ENCODE measurements around the gene STAT5A. TPM values are rescaled to one million over a fixed set of nuclear protein-coding genes. Genes with fewer than 3 reads are reported as not detected.
A peak's percentile ranks its signal among the peaks of the same experiment; 100 is the strongest.

Gene STAT5A
- polyA plus RNA-seq, 1 of the 3 experiments (the other 2 are of a cell fraction), result 2.3 TPM

- WGBS (ENCODE audit: low lambda C conversion rate), result 94% methylated on average over 5 of the region's 5 CpGs
- Histone ChIP-seq H3K9me3 (no peaks in the 10 kb centered on the region), H3K79me2 (ENCODE audit: insufficient read depth) (no peaks in the 10 kb centered on the region), H3K9me2 (no peaks in the 10 kb centered on the region), H3K27me3 (ENCODE audit: insufficient read depth) (no peaks in the 10 kb centered on the region), H3K4me2 (no peak overlapping the region), H3K4me1 (ENCODE audit: control insufficient read depth in 1 of 2, insufficient read depth in 2 of 2, low read depth in 1 of 2, low read length in 1 of 2) (peaks cover 0 to 18% of the 10 kb centered on the region in 2 experiments; a peak in 1 of 4 replicates), H3K9ac (no peak overlapping the region), H2AFZ (ENCODE audit: low read depth) (no peak overlapping the region), H4K20me1 (ENCODE audit: insufficient read depth) (no peaks in the 10 kb centered on the region), H3K36me3 (replicated peaks in 1 of 2; ENCODE audit: control insufficient read depth in 1 of 2, insufficient read depth in 2 of 2, low read length in 1 of 2) (no peaks in the 10 kb centered on the region), H3F3A (replicated peaks; ENCODE audit: insufficient read depth) (no peaks in the 10 kb centered on the region), H3K27ac (ENCODE audit: low read depth in 2 of 2, low read length in 1 of 2) (no peak overlapping the region), H3K4me3 (ENCODE audit: low read depth in 2 of 2, low read length in 1 of 2) (no peak overlapping the region)
- peak; percentile 8 for DNase-seq
- CTCF ChIA-PET, result interaction anchor here (1.0 to 1.5 kb wide), 2 partner anchors 25 to 62 kb away, joined by 3 to 5 read pairs; no protein-coding TSS in a partner anchor
- POLR2A ChIA-PET, result no interaction called here
- TF ChIP-seq NFIC (IDR thresholded peaks at IDR 0.05; ENCODE audit: borderline replicate concordance), result no peak
- TF ChIP-seq MAX (IDR thresholded peaks at IDR 0.05; ENCODE audit: low read depth), result no peak
- no peak for TF ChIP-seq SMC3 (IDR thresholded peaks at IDR 0.05; ENCODE audit: low read depth, low read length)
- no peak for TF ChIP-seq TEAD4 (IDR thresholded peaks at IDR 0.05; ENCODE audit: borderline replicate concordance, insufficient read depth)
- TF ChIP-seq CTCF (IDR thresholded peaks at IDR 0.05), result no peak
- no peak for TF ChIP-seq USF2 (IDR thresholded peaks at IDR 0.05; ENCODE audit: borderline replicate concordance, low read depth, low read length)
- TF ChIP-seq YY1 (IDR thresholded peaks at IDR 0.05; ENCODE audit: low read depth), result no peak
- no peak for TF ChIP-seq GATA2 (CRISPR knock-in tag; IDR thresholded peaks at IDR 0.05)
- no peak for TF ChIP-seq GABPA (IDR thresholded peaks at IDR 0.05; ENCODE audit: low read depth)
- no peak for TF ChIP-seq FOXM1 (IDR thresholded peaks at IDR 0.05; ENCODE audit: low read depth)
- no peak for TF ChIP-seq MEF2A (IDR thresholded peaks at IDR 0.05; ENCODE audit: borderline replicate concordance, low read depth)
- no peak for TF ChIP-seq SIN3A (IDR thresholded peaks at IDR 0.05; ENCODE audit: borderline replicate concordance, low read depth, low read length)
- TF ChIP-seq, protein P1, sequence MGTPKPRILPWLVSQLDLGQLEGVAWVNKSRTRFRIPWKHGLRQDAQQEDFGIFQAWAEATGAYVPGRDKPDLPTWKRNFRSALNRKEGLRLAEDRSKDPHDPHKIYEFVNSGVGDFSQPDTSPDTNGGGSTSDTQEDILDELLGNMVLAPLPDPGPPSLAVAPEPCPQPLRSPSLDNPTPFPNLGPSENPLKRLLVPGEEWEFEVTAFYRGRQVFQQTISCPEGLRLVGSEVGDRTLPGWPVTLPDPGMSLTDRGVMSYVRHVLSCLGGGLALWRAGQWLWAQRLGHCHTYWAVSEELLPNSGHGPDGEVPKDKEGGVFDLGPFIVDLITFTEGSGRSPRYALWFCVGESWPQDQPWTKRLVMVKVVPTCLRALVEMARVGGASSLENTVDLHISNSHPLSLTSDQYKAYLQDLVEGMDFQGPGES (IDR thresholded peaks at IDR 0.05; ENCODE audit: low read depth, low read length), result no peak
- TF ChIP-seq FOXJ3 (CRISPR knock-in tag; IDR thresholded peaks at IDR 0.05), result no peak
Observed at GRCh38 chr17:42284024-42284369, 4.3 kb upstream of the STAT5A start.

DNA sequence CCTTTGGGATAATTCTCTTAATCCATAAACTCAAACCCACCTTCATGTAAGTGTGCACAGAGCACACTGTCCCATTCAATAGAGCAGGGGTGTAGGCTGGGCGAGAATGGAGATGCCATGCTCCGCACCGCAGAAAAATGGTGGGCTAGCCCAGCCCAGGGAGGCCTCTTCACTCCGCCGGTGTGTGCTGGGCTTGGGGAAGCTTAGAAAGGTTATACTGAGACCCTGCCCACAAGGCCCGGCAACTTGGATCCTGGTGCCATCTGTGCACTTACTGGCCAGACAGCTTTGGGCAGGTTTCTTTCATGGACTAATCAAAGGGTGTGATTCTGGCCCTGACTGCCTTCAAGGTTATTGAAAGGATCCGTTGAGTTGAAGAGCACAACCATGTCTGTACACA is 3.7 kb upstream of the STAT5A start:
- H3K27me3 ChIP-seq (ENCODE audit: insufficient read depth), result no peaks in the 10 kb centered on the region
- H4K20me1 ChIP-seq (ENCODE audit: insufficient read depth), result no peaks in the 10 kb centered on the region
- TF ChIP-seq ELF1 (IDR thresholded peaks at IDR 0.05) (no peak), REST (IDR thresholded peaks at IDR 0.05; ENCODE audit: low read depth, low read length) (no peak), EP300 (IDR thresholded peaks at IDR 0.05; ENCODE audit: borderline replicate concordance in 1 of 2, low read depth in 1 of 2, low read length in 1 of 2) (no peak), FOXJ3 (CRISPR knock-in tag; IDR thresholded peaks at IDR 0.05) (no peak), NRF1 (IDR thresholded peaks at IDR 0.05; ENCODE audit: low read depth, low read length) (no peak), GABPA (IDR thresholded peaks at IDR 0.05; ENCODE audit: low read depth) (no peak), EZH2phosphoT487 (IDR thresholded peaks at IDR 0.05; ENCODE audit: borderline replicate concordance, low read depth) (no peak), YY1 (IDR thresholded peaks at IDR 0.05; ENCODE audit: low read depth) (no peak)
- H3K9ac ChIP-seq, result no peak overlapping the region
- no peaks in the 10 kb centered on the region for H3K9me2 ChIP-seq
- no peaks in the 10 kb centered on the region for H3K9me3 ChIP-seq
- ChIA-PET CTCF (no interaction called here), POLR2A (no interaction called here)
- DNase-seq, result no peak
- no peaks in the 10 kb centered on the region for H3K79me2 ChIP-seq (ENCODE audit: insufficient read depth)
- WGBS (ENCODE audit: low lambda C conversion rate), result 96% methylated on average over 7 of the region's 7 CpGs
- H3F3A ChIP-seq (replicated peaks; ENCODE audit: insufficient read depth), result no peaks in the 10 kb centered on the region
- peaks cover 0 to 18% of the 10 kb centered on the region in 2 experiments; a peak in 1 of 4 replicates for H3K4me1 ChIP-seq (ENCODE audit: control insufficient read depth in 1 of 2, insufficient read depth in 2 of 2, low read depth in 1 of 2, low read length in 1 of 2)
- H3K36me3 ChIP-seq (replicated peaks in 1 of 2; ENCODE audit: control insufficient read depth in 1 of 2, insufficient read depth in 2 of 2, low read length in 1 of 2), result no peaks in the 10 kb centered on the region
- no peak overlapping the region for H3K27ac ChIP-seq (ENCODE audit: low read depth in 2 of 2, low read length in 1 of 2)
- H2AFZ ChIP-seq (ENCODE audit: low read depth), result no peak overlapping the region
- H3K4me2 ChIP-seq, result no peak overlapping the region
- H3K4me3 ChIP-seq (ENCODE audit: low read depth in 2 of 2, low read length in 1 of 2), result no peak overlapping the region
